ENCODE data around the gene PCDHGB3. TPM values are rescaled to one million over a fixed set of nuclear protein-coding genes. Genes with fewer than 3 reads are reported as not detected.
A peak's percentile ranks its signal among the peaks of the same experiment; 100 is the strongest.
"Not testable (repeated sequence)": the region's sequence is repeated elsewhere in the genome, so short reads cannot be mapped to it uniquely, and the experiment has no call there.

The PCDHGB3 gene
- total RNA-seq, 4 donors from 2014 or later: 0.26 to 2.7 (median 2.2) TPM

DNA sequence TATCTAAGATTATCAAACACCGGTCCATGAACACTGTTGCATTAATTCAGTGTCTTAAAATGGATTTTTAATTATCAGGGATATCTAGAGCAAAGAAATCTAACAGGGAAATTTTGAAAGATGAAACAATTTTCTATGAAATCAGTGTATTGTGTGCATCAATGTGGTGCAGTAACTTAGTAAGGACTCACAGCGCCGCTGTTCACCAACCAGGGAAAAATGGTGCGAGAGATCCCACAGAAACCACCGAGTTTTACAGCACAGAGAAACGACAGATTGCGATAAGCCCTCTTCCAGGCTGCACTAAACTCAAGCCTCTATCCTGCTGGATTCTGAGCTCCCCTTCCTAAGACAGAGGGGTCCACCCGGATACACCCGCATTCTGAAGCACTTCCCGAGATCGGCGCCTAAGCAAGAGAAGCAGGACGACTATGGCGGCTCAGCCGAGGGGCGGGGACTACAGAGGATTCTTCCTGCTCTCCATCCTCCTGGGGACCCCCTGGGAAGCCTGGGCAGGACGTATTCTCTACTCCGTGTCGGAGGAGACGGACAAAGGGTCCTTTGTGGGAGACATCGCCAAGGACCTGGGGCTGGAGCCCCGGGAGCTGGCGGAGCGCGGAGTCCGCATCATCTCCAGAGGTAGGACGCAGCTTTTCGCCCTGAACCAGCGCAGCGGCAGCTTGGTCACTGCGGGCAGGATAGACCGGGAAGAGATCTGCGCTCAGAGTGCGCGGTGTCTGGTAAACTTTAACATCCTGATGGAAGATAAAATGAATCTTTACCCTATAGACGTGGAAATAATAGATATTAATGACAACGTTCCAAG lies 12.6 kb downstream of the PCDHGB3 start, which contains the start of gene PCDHGA7:
PCDHGA7 (plus strand) TSS at position 274 of the 826 bp plus-strand sequence; CDS start at position 432, 158 bp downstream.
- Histone ChIP-seq H3K4me1 (no peaks in the 10 kb centered on the region), H3K9me3 (peaks cover 0 to 92% (median 79%) of the 10 kb centered on the region in 3 donors), H3K4me3 (peak within 1 kb of the TSS; percentile 7 to 51 (median 28)), H3K27me3 (peaks cover 0 to 16% (median 0%) of the 10 kb centered on the region in 4 donors), H3K36me3 (peaks cover 0 to 4% (median 0%) of the 10 kb centered on the region in 3 donors), H3K27ac (no peak within 1 kb of the TSS)
- intact Hi-C loops (cut with DNase I): no loop called here
- WGBS, 2 donors: 23 to 44% methylated on average over 22 to 24 of the region's 37 CpGs
- TF ChIP-seq POLR2A (IDR thresholded peaks at IDR 0.05): no peak
- TF ChIP-seq, protein P1, sequence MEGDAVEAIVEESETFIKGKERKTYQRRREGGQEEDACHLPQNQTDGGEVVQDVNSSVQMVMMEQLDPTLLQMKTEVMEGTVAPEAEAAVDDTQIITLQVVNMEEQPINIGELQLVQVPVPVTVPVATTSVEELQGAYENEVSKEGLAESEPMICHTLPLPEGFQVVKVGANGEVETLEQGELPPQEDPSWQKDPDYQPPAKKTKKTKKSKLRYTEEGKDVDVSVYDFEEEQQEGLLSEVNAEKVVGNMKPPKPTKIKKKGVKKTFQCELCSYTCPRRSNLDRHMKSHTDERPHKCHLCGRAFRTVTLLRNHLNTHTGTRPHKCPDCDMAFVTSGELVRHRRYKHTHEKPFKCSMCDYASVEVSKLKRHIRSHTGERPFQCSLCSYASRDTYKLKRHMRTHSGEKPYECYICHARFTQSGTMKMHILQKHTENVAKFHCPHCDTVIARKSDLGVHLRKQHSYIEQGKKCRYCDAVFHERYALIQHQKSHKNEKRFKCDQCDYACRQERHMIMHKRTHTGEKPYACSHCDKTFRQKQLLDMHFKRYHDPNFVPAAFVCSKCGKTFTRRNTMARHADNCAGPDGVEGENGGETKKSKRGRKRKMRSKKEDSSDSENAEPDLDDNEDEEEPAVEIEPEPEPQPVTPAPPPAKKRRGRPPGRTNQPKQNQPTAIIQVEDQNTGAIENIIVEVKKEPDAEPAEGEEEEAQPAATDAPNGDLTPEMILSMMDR (IDR thresholded peaks at IDR 0.05): peak in 2 of 6 experiments; percentile 11 to 14
- DNase-seq: no peak

DNA sequence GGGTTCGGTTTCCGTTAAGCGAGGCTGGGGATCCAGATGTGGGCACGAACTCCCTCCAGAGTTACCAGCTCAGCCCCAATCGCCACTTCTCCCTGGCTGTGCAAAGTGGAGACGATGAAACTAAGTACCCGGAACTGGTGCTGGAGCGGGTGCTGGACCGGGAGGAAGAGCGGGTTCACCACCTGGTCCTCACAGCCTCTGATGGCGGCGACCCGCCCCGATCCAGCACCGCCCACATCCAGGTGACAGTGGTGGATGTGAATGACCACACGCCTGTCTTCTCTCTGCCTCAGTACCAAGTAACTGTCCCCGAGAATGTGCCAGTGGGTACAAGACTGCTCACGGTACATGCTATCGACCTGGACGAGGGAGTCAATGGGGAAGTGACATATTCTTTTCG lies 13.3 kb downstream of the PCDHGB3 start:
- Histone ChIP-seq H3K36me3 (peaks cover 0 to 4% (median 0%) of the 10 kb centered on the region in 3 donors), H3K27ac (no peak overlapping the region), H3K9me3 (peaks cover 2 to 89% (median 77%) of the 10 kb centered on the region in 3 donors), H3K4me3 (no peak overlapping the region), H3K27me3 (peaks cover 0 to 18% (median 0%) of the 10 kb centered on the region in 4 donors), H3K4me1 (no peaks in the 10 kb centered on the region)
- intact Hi-C loops (cut with DNase I): no loop called here
- 47 to 49% methylated on average over 17 to 18 of the region's 21 CpGs for WGBS, 2 donors
- no peak for DNase-seq
- TF ChIP-seq POLR2A (IDR thresholded peaks at IDR 0.05): no peak
- TF ChIP-seq, protein P1 (IDR thresholded peaks at IDR 0.05): no peak

DNA sequence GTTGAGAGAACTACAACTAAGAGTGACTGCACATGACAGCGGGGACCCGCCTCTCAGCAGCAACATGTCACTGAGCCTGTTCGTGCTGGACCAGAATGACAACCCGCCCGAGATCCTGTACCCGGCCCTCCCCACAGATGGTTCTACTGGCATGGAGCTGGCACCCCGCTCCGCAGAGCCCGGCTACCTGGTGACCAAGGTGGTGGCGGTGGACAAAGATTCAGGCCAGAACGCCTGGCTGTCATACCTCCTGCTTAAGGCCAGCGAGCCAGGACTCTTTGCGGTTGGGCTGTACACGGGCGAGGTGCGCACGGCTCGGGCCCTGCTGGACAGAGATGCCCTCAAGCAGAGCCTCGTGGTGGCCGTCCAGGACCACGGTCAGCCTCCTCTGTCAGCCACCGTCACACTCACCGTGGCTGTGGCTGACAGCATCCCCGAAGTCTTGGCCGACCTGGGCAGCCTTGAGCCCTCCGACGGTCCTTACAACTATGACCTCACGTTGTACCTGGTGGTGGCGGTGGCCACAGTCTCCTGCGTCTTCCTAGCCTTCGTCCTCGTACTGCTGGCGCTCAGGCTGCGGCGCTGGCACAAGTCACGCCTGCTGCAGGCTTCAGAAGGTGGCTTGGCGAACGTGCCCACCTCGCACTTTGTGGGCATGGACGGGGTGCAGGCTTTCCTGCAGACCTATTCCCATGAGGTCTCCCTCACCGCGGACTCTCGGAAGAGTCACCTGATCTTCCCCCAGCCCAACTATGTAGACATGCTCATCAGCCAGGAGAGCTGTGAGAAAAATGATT lies 14.6 kb downstream of the PCDHGB3 start:
- Histone ChIP-seq H3K27ac (no peak overlapping the region), H3K4me1 (no peaks in the 10 kb centered on the region), H3K36me3 (peaks cover 0 to 4% (median 0%) of the 10 kb centered on the region in 3 donors), H3K4me3 (no peak overlapping the region), H3K27me3 (peaks cover 0 to 19% (median 0%) of the 10 kb centered on the region in 4 donors), H3K9me3 (peaks cover 8 to 92% (median 83%) of the 10 kb centered on the region in 3 donors)
- intact Hi-C loops (cut with DNase I): no loop called here
- TF ChIP-seq POLR2A (IDR thresholded peaks at IDR 0.05): no peak
- TF ChIP-seq, protein P1 (IDR thresholded peaks at IDR 0.05): no peak
- WGBS, 2 donors: 47 to 48% methylated on average over 5 to 14 of the region's 43 CpGs
- no peak for DNase-seq

DNA sequence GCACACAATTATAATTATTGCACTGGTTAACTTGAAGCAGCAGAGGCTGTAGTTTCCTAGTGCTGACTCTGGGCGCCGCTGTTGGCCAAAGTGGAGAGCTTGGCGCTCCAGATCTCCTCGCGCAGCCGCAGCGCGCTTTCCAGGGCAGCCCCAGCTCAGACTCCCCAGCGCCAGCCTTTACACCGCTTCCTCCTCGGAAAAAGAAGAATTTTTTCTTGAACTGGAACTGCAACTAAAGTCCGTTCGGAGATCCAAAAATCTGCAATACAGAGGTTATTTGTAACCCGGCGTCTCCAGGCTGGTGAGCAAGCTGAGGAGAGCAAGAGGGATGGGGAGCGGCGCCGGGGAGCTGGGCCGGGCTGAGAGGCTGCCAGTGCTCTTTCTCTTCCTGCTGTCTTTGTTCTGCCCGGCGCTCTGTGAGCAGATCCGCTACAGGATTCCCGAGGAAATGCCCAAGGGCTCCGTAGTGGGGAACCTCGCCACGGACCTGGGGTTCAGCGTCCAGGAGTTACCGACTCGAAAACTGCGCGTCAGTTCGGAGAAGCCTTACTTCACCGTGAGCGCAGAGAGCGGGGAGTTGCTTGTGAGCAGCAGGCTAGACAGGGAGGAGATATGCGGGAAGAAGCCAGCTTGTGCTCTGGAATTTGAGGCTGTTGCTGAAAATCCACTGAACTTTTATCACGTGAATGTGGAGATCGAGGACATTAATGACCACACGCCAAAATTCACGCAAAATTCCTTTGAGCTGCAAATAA lies 17.7 kb downstream of the PCDHGB3 start, which contains the start of gene PCDHGB4:
PCDHGB4 (plus strand) TSS at position 142 of the 755 bp plus-strand sequence; CDS start at position 329, 187 bp downstream.
- intact Hi-C loops (cut with DNase I); H3K36me3 ChIP-seq; DNase-seq; H3K4me1 ChIP-seq; H3K27ac ChIP-seq: not testable (repeated sequence)
- TF ChIP-seq, protein P1 (IDR thresholded peaks at IDR 0.05): peak in 3 of 6 experiments; percentile 19 to 44 (median 30)
- Histone ChIP-seq H3K27me3 (peaks cover 0 to 19% (median 0%) of the 10 kb centered on the region in 4 donors), H3K9me3 (peaks cover 14 to 96% (median 92%) of the 10 kb centered on the region in 3 donors), H3K4me3 (peak within 1 kb of the TSS in 3 of 4 donors; percentile 15 to 22 (median 17))
- WGBS, 2 donors: 18 to 29% methylated on average over 4 to 6 of the region's 40 CpGs

All from esophagus squamous epithelium (tissue), 5 donors.